ENCODE results near the gene TRDN. TPM values are rescaled to one million over a fixed set of nuclear protein-coding genes. Genes with fewer than 3 reads are reported as not detected.

Gene TRDN
- total and polyA plus RNA-seq, 3 donors from 2014 or later: 2.8 to 3.7 (median 3.2) TPM

DNA sequence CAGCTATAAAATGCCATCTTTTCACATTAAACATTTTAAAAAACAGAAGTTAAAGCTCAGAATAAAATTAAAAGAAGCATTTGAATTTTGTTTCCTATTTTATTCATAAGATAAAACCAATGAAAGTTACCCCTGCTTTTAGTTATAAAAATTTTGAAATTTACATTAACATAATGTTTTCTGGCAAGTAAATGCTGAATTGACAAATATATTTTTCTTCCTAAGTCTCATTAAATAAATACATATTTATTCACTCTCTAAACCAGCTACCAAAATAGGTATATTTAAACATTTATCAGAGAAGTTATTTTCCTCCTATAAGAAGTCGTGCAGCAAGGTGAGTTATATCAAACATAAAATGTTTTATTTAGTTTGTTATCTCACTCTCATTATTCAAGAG lies 213.6 kb downstream of the TRDN start:
- Histone ChIP-seq H3K4me1 (no peaks in the 10 kb centered on the region), H3K27me3 (no peaks in the 10 kb centered on the region), H3K27ac (no peak overlapping the region), H3K36me3 (ENCODE audit: low read depth, missing control alignments) (no peaks in the 10 kb centered on the region), H3K9me3 (no peaks in the 10 kb centered on the region), H3K4me3 (no peak overlapping the region)
- intact Hi-C loops (cut with DNase I; ENCODE audit: low total_unique reads): no loop called here
- TF ChIP-seq CTCF (IDR thresholded peaks at IDR 0.05) (no peak), POLR2A (IDR thresholded peaks at IDR 0.05) (no peak)
- no peak for DNase-seq
- WGBS, 2 donors: 75 to 96% methylated on average over 1 of the region's 1 CpG

- TF ChIP-seq POLR2A (IDR thresholded peaks at IDR 0.05): no peak
- Histone ChIP-seq H3K36me3 (ENCODE audit: low read depth, missing control alignments) (no peaks in the 10 kb centered on the region), H3K27me3 (no peaks in the 10 kb centered on the region), H3K27ac (no peak overlapping the region), H3K9me3 (no peaks in the 10 kb centered on the region), H3K4me3 (no peak overlapping the region), H3K4me1 (peaks cover 7% of the 10 kb centered on the region)
- DNase-seq: no peak
- WGBS, 2 donors: 87 to 98% methylated on average over 1 of the region's 1 CpG
- intact Hi-C loops (cut with DNase I; ENCODE audit: low total_unique reads): no loop called here
Measured at GRCh38 chr6:123420512-123420911, 216.2 kb downstream of the TRDN start.

DNA sequence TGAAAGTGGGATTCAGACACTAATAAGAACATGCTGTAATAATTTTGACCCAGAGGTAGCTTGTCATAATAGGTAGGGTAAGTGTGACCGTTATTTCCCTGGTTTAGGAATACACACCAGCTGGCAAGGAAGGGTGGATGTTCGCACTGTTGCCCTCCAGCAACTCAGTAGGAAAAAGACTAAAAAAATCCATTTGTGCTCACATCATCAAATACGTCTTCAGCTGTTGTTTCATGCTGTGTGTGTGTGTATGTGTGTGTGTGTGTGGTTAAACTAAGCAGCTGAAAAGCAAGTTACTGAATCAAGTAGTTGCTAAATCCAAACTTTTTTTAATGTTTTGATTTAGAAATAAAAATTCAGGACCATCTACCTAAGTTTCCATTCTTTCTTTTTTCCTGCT lies 218.7 kb downstream of the TRDN start:
- DNase-seq: no peak
- Histone ChIP-seq H3K27ac (no peak overlapping the region), H3K36me3 (ENCODE audit: low read depth, missing control alignments) (no peaks in the 10 kb centered on the region), H3K27me3 (no peaks in the 10 kb centered on the region), H3K4me3 (no peak overlapping the region), H3K4me1 (peaks cover 7% of the 10 kb centered on the region), H3K9me3 (no peaks in the 10 kb centered on the region)
- WGBS, 2 donors: 49 to 58% methylated on average over 3 of the region's 3 CpGs
- intact Hi-C loops (cut with DNase I; ENCODE audit: low total_unique reads): no loop called here
- TF ChIP-seq POLR2A (IDR thresholded peaks at IDR 0.05) (no peak), CTCF (IDR thresholded peaks at IDR 0.05) (no peak)

- TF ChIP-seq POLR2A (IDR thresholded peaks at IDR 0.05) (no peak), CTCF (IDR thresholded peaks at IDR 0.05) (no peak)
- no peak for DNase-seq
- Histone ChIP-seq H3K4me1 (peaks cover 7% of the 10 kb centered on the region), H3K27ac (no peak overlapping the region), H3K36me3 (ENCODE audit: low read depth, missing control alignments) (no peaks in the 10 kb centered on the region), H3K9me3 (no peaks in the 10 kb centered on the region), H3K4me3 (no peak overlapping the region), H3K27me3 (no peaks in the 10 kb centered on the region)
- intact Hi-C loops (cut with DNase I; ENCODE audit: low total_unique reads): no loop called here
- 66 to 67% methylated on average over 3 of the region's 3 CpGs for WGBS, 2 donors
Measured at GRCh38 chr6:123417535-123417934, 219.2 kb downstream of the TRDN start.

DNA sequence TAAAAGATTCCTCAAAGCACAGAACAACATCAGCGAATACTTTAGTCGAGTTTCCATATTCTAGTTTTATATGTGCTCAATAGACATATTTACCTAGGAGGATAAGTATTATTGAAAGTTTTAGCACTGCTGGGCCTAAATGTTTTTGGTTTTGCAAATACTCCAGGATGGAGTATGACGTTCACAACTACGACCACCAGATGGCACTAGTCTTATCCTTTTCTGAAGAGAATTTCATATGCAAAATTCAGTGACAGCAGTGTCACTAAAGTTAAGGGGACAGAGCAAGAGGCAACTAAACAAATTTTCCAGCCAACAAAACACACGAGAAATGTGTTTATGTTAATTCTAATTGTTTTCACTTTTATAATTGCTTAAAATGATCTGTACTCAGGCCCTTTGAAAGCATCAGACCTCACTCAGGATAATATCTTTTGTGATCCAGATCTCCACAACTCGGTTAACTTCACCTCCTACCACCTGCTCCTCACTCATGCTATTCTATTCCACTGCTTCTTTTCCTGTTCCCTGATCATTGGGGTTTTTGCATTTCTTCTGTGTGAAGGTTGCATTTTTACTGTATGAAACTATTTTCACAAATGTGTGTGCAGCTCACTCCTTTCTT lies 220.8 kb downstream of the TRDN start:
- H3K27ac ChIP-seq: no peak overlapping the region

More for the DNA sequence above, 220.8 kb downstream of the TRDN start:
- H3K4me1 ChIP-seq: peaks cover 7% of the 10 kb centered on the region
- intact Hi-C loops (cut with DNase I; ENCODE audit: low total_unique reads): no loop called here
- H3K9me3 ChIP-seq: no peaks in the 10 kb centered on the region
- no peaks in the 10 kb centered on the region for H3K36me3 ChIP-seq (ENCODE audit: low read depth, missing control alignments)
- H3K27me3 ChIP-seq: no peaks in the 10 kb centered on the region
- H3K4me3 ChIP-seq: no peak overlapping the region
- DNase-seq: peak; percentile 89
- 20 to 26% methylated on average over 6 of the region's 6 CpGs for WGBS, 2 donors
- peak; percentile 70 to 80 (median 80) for TF ChIP-seq CTCF (IDR thresholded peaks at IDR 0.05)
- no peak for TF ChIP-seq POLR2A (IDR thresholded peaks at IDR 0.05)

All from testis (tissue), 3 donors.